ENCODE measurements around the gene ENO2.
A peak's percentile ranks its signal among the peaks of the same experiment; 100 is the strongest.

The ENO2 gene

GRCh38 chr12:6960593-6961277 lies 46.4 kb downstream of the ENO2 start:
- no peak for DNase-seq (ENCODE audit: low read depth in 2 of 2)

DNA sequence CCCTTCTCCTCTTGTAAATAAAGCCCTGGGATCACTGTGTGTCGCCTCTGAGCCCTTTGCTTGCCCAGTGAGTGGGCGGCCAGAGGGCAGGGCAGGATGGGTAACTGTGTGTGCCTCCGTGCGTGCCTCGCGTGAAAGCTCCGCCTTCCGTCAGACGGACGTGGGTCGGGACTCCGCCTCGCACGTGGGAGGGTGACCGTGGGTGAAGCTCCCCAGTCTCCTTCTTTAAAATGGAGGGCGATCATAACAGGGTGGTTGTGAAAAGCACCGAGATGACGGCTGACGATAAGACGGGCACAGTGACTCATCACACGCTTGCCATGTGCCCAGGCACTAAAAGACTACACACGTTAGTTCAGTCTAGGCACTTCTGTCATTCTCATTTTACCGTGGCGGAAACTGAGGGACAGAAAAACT lies 46.9 kb downstream of the ENO2 start:
- peak; percentile 77 to 80 for DNase-seq (ENCODE audit: low read depth in 2 of 2)

DNA sequence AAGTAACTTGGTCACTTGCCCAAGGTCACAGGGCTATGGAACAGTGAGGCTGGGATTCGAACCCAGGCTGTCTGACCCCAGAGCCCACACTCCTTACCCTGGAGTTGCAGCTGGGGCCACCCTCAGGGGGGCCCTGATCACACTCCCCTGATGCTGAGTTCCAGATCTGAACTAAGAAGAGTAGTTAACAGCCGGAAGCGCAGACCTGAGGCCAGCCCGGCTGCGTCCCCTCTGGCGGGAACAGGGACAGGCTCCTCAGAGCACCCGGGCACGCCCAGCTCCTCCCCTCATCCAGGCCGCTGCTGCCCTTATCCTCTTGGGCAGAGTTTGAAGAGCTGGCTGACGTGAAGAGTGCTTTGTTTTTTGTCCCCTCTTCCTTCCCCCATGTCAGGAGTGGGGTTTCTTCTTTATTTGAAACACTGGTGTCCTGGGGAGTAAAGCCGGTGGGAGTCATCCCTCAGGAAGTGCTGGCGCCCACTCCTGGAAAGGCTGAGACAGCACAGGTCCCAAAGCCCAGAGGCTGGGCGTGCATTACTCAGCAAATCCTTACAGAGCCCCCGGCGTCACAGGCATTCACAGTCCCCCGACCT lies 47.4 kb downstream of the ENO2 start:
- no peak for DNase-seq (ENCODE audit: low read depth in 2 of 2)

DNA sequence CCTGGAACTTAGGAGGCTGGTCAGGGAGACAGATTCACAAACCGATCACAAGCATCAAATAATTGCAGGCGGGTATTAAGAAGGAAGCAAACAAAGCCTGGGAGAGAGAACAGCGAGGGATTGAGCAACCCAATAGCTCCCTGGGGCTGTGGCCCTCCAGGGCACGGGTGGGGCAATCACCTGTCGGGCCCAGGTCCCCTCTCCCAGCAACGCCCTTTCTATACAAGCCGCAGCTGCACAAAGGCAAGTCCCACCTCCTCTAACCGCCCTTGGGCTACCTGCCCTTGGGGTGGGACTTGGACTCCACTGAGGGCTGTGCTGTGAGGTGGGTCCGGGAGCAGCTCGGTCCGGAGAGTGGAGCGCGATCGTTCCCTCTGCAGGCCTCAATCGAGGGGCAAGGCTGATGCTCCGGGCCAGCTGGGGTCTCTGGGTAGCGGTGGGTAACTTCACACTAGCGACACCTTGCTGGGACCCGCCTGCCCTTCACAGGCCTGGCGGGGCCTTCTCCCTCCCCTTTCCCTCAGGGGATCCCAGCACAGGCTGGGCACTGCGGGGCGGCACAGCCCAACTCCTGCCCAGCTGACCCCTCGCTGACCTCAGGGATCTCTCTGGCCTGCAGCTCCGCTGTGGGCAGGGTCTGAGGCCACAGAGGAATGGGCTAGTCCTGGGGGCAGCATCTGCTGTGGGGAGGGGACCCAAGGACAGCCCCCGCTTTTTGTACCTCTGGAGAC lies 48.1 kb downstream of the ENO2 start:
- DNase-seq (ENCODE audit: low read depth in 2 of 2), result no peak

DNA sequence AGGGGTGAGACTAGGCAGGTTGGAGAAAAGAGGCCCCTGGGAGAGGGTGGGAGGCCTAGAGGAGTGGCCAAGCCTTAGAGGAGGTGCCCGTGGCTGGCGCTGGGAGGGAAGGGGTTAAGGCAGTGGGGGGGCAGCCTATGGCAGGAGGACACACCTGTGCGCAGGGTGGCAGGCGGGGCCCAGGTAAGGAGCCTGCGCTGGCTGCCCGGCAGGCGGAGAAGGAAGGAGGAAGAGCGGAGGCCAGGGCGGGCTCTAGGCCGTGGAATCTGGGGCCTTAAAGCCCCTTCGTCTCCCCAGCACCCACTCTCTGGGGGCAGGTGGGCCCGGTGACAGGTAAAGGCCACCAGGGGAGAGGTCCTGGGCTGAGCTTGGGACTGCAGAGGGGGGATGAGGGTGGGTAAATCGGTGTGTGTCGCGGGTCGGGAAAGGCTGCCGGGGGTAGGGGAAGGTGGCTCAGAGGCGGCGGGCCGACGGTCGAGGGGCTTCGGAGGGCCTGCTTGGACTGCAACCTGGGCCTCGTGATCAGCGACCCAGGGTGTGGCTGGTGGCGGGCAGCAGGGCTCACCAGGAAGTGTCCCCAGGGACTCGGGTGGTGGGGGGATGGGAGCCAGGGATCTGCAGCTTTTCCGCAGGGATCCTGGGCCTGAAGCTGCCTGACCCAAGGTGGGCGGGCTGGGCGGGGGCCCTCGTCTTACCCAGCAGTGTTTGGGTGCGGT lies 48.8 kb downstream of the ENO2 start:
- no peak for DNase-seq (ENCODE audit: low read depth in 2 of 2)

DNA sequence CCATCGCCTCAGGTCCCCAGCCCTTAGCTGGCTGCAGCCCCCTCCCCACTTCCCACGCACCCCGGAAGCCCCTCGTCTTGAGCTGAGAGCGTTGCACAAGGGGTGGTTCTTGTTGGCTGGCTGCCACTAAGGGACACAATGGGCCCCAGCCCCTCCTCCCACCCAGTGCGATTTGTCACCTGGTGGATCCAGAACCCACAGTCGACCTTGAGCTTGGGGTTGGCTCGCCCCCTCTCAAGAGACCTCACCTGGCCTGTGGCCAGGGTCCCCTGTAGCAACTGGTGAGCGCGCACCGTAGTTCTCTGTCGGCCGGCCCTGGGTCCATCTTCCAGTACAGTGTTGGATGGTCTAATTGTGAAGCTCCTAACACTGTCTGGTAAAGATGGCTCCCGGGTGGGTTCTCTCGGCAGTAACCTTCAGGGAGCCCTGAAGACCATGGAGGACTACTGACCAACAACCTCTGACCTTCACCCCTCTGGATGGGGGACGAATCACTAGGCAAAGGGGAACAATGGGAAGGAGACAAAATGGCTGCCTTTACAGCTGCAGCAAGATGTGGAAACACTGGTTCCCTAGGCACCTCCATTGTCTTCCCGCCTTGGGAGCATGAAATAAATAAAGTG lies 49.5 kb downstream of the ENO2 start:
- DNase-seq (ENCODE audit: low read depth in 2 of 2), result no peak

DNA sequence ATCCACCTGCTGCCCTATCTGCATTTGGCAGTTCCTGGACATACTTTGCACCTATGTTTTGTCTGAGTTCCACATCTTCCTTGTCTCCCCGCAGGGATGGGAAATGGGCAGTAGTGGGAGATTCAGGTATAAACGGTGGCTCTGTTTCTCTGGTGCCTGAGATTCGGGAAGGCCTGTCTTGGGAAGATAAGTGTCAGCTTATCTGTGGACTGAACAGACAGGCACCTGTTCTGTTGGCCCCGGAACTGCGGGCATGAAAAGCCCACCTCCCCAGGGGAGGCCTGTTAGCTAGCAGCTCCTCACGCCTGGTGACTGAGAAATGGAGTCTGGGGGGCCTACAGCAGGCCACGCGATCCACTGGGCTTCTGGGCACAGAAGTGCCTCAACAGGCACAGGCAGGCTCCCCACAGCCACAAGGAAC lies 50.2 kb downstream of the ENO2 start:
- DNase-seq (ENCODE audit: low read depth in 2 of 2), result no peak

- peak; percentile 63 to 85 for DNase-seq (ENCODE audit: low read depth in 2 of 2)
Measured at GRCh38 chr12:6965026-6965661, 50.8 kb downstream of the ENO2 start.

DNA sequence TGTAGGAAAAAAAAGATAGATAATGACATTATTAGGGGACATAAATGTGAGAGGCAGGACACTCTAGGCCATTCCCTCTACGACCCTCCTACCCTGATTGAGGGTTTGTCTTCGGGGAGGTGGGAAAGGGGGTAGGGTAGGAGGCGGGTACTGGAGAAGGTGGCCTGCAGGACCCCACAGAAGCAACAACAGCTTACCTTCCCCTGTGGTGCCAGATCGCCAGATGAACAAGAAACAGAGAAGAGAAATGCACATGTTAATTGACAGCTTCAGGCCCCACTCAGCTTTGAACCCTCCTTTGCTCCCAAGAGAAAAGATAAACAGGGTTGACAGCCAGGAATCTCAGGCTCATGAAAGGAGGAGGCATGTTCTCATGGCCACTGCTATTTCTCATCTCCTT lies 51.3 kb downstream of the ENO2 start:
- no peak for DNase-seq (ENCODE audit: low read depth in 2 of 2)

DNA sequence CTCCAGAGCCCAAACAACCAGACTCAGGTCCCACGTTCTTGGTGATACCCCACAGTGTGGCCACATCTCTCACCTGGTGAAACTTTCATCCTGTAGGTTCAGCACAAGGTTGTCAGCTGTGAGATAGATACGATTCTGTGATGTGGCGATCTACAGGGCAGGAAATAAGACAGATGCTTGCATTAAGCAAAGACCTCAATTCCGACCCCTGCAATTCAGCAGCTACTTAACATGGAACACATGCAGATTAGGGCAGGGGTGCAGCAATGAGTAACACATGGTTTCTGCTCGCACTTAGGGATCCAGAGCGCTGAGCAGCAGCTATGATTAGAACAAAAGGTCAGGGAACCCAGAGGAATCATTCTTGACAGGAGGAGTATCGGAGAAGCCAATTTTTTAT lies 52.0 kb downstream of the ENO2 start:
- no peak for DNase-seq (ENCODE audit: low read depth in 2 of 2)

DNA sequence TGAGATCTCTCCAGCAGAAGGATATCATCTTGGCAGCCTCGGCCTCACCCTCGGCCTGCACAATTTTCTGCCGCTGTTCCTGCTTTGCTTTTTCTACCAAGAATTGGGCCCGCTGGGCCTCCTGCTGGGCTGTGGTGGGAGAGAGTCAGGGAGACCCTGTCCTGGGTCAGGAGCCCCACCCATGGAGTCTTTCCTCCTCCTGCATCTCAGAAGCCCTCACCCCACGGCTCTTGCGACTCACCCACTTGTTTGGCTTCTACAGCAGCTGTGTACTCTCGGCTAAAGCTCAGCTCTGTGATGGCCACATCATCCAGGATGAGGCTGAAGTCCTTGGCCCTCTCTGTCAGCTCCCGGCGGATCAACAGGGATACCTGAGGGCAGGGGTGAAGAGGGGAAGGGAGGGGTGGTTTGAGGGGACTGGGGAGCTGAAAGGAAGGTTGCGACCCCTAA lies 53.3 kb downstream of the ENO2 start:
- DNase-seq (ENCODE audit: low read depth in 2 of 2), result no peak

GRCh38 chr12:6968426-6968825 lies 54.0 kb downstream of the ENO2 start:
- DNase-seq (ENCODE audit: low read depth in 2 of 2), result no peak

DNA sequence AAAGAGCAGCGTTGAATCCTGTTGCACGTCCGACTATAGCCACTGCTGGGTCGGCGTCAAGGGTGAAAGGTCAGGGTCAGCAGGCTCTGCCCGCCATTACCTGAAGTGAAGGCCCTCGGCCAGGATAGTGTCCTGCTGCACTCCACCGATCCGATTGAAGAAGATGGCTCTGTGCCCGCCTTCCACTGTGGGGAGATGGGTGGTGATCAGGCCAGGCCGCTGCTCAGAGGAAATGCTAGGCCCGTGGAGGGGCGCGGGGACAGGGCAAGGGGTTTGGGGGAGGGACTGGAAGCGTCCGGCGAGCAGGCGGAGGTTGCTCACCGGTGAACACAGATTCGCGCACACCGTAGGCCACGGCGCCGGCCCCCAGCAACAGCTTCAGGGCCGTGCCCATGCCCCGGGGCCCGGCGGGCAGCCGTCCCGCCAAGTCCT lies 55.7 kb downstream of the ENO2 start:
- no peak for DNase-seq (ENCODE audit: low read depth in 2 of 2)
